OCI-LY3 (cell line): Measurements from ENCODE around the gene OR2D2.

Experiments
- CTCF ChIP-seq: fragments of 200-600, 300-600 bp; sonication (generic); IDR thresholded peaks from 2 replicates; pipeline ENCODE4 v1.5.1; 2014; ENCODE audit warnings: antibody characterized with exemption, low read length, low read depth
- EZH2phosphoT487 ChIP-seq: fragments of 200-600 bp; shearing (Covaris generic); IDR thresholded peaks from 2 replicates; pipeline ENCODE4 v1.6.1; 2018; ENCODE audit warnings: antibody characterized with exemption, mixed run types, low read depth

GRCh38 chr11:6876914-6877313 is 15.4 kb downstream of the OR2D2 start:
- TF ChIP-seq CTCF (no peak), EZH2phosphoT487 (no peak)
